ENCODE data around the gene EPN1. TPM values are rescaled to one million over a fixed set of nuclear protein-coding genes. Genes with fewer than 3 reads are reported as not detected.
"Not testable (repeated sequence)": the region's sequence is repeated elsewhere in the genome, so short reads cannot be mapped to it uniquely, and the experiment has no call there.

EPN1 gene
- total RNA-seq, 3 donors from 2014 or later, result 22.2 to 47.2 (median 27.5) TPM

GRCh38 chr19:55738302-55738701 is 63.3 kb downstream of the EPN1 start, which contains the start of gene NLRP9:
Gene NLRP9 (minus strand): TSS chr19:55738402. CDS start chr19:55738374, 28 bp downstream.
- H3K9me3 ChIP-seq, result no peaks in the 10 kb centered on the region
- H3K4me3 ChIP-seq, result no peak within 1 kb of the TSS
- no peaks in the 10 kb centered on the region for H3K4me1 ChIP-seq
- TF ChIP-seq POLR2AphosphoS5 (IDR thresholded peaks at IDR 0.05) (no peak), POLR2A (IDR thresholded peaks at IDR 0.05) (no peak), CTCF (IDR thresholded peaks at IDR 0.05) (no peak)
- no peak within 1 kb of the TSS for H3K27ac ChIP-seq
- DNase-seq (ENCODE audit: low spot score in 2 of 2), result no peak
- no peaks in the 10 kb centered on the region for H3K27me3 ChIP-seq
- intact Hi-C loops (cut with DNase I; ENCODE audit: low total_unique reads), result no loop called here
- no peaks in the 10 kb centered on the region for H3K36me3 ChIP-seq

- no peaks in the 10 kb centered on the region for H3K4me1 ChIP-seq
- TF ChIP-seq POLR2A (IDR thresholded peaks at IDR 0.05) (no peak), CTCF (IDR thresholded peaks at IDR 0.05) (no peak), POLR2AphosphoS5 (IDR thresholded peaks at IDR 0.05) (no peak)
- DNase-seq (ENCODE audit: low spot score in 2 of 2), result no peak
These were observed 75.7 kb downstream of the EPN1 start for GRCh38 chr19:55750715-55751114.

GRCh38 chr19:55753401-55753800 is 78.4 kb downstream of the EPN1 start:
- Histone ChIP-seq H3K4me3 (no peak overlapping the region), H3K27ac (no peak overlapping the region), H3K4me1 (no peaks in the 10 kb centered on the region), H3K27me3 (peaks cover 0 to 4% of the 10 kb centered on the region in 2 donors), H3K36me3 (no peaks in the 10 kb centered on the region), H3K9me3 (no peaks in the 10 kb centered on the region)
- TF ChIP-seq POLR2A (IDR thresholded peaks at IDR 0.05) (no peak), POLR2AphosphoS5 (IDR thresholded peaks at IDR 0.05) (no peak), CTCF (IDR thresholded peaks at IDR 0.05) (no peak)
- DNase-seq (ENCODE audit: low spot score in 2 of 2), result no peak
- intact Hi-C loops (cut with DNase I; ENCODE audit: low total_unique reads), result no loop called here

More at GRCh38 chr19:55750715-55751114, 75.7 kb downstream of the EPN1 start:
- intact Hi-C loops (cut with DNase I; ENCODE audit: low total_unique reads), result no loop called here
- H3K36me3 ChIP-seq, result no peaks in the 10 kb centered on the region
- H3K27me3 ChIP-seq, result no peaks in the 10 kb centered on the region
- no peak overlapping the region for H3K27ac ChIP-seq
- no peaks in the 10 kb centered on the region for H3K9me3 ChIP-seq
- H3K4me3 ChIP-seq, result no peak overlapping the region

- H3K36me3 ChIP-seq; intact Hi-C loops (cut with DNase I; ENCODE audit: low total_unique reads); H3K9me3 ChIP-seq; H3K27me3 ChIP-seq; H3K27ac ChIP-seq; DNase-seq (ENCODE audit: low spot score in 2 of 2); H3K4me3 ChIP-seq; H3K4me1 ChIP-seq: not testable (repeated sequence)
These were observed 81.8 kb downstream of the EPN1 start for GRCh38 chr19:55756808-55757207.

GRCh38 chr19:55758797-55759196 is 83.8 kb downstream of the EPN1 start, which contains the start of gene RFPL4A:
Gene RFPL4A (plus strand): TSS chr19:55759097. CDS start chr19:55761801, 2,704 bp downstream.
- H3K27me3 ChIP-seq; intact Hi-C loops (cut with DNase I; ENCODE audit: low total_unique reads); H3K4me1 ChIP-seq; H3K36me3 ChIP-seq; H3K9me3 ChIP-seq; H3K27ac ChIP-seq; H3K4me3 ChIP-seq; DNase-seq (ENCODE audit: low spot score in 2 of 2): not testable (repeated sequence)

Other genes starting within 250 kb of the EPN1 start
- under 1 TPM in 1 of 3 donors, not detected in 2; 0.29 TPM for gene SHISA7, start 231.9 kb upstream of the EPN1 start, total RNA-seq
- gene ISOC2, start 213.6 kb upstream of the EPN1 start, total RNA-seq, result 10 to 100 TPM; 42.7 to 71.5 (median 57.0) TPM
- gene C19orf85, start 210.5 kb upstream of the EPN1 start, total RNA-seq, result not detected
- gene ZNF628, start 198.6 kb upstream of the EPN1 start, total RNA-seq, result 1 to 10 TPM; 2.1 to 4.4 (median 4.3) TPM
- 10 to 100 TPM in 2 of 3 donors, 1 to 10 TPM in 1; 1.9 to 11.3 (median 10.8) TPM for gene NAT14, start 190.0 kb upstream of the EPN1 start, total RNA-seq
- 1 to 10 TPM; 3.6 to 7.2 (median 3.8) TPM for gene SSC5D, start 186.8 kb upstream of the EPN1 start, total RNA-seq
- not detected for gene SBK2, start 138.1 kb upstream of the EPN1 start, total RNA-seq
- gene SBK3, start 129.7 kb upstream of the EPN1 start, total RNA-seq, result 1 to 10 TPM in 1 of 3 donors, not detected in 2; 1.3 TPM
- gene ZNF579, start 94.4 kb upstream of the EPN1 start, total RNA-seq, result 1 to 10 TPM; 1.6 to 2.3 (median 1.6) TPM
- 1 to 10 TPM; 3.7 to 7.5 (median 6.1) TPM for gene FIZ1, start 75.7 kb upstream of the EPN1 start, total RNA-seq
- 10 to 100 TPM; 22.3 to 25.6 (median 25.4) TPM for gene ZNF524, start 74.9 kb upstream of the EPN1 start, total RNA-seq
- gene ZNF865, start 69.6 kb upstream of the EPN1 start, total RNA-seq, result 1 to 10 TPM; 3.2 to 5.0 (median 3.9) TPM
- 1 to 10 TPM; 2.6 to 6.7 (median 4.9) TPM for gene ZNF784, start 50.7 kb upstream of the EPN1 start, total RNA-seq
- 10 to 100 TPM; 21.0 to 24.3 (median 22.4) TPM for gene ZNF580, start 34.2 kb upstream of the EPN1 start, total RNA-seq
- 10 to 100 TPM; 10.7 to 16.8 (median 16.7) TPM for gene ZNF581, start 31.6 kb upstream of the EPN1 start, total RNA-seq
- 10 to 100 TPM in 2 of 3 donors, 1 to 10 TPM in 1; 7.9 to 10.5 (median 10.2) TPM for gene CCDC106, start 27.0 kb upstream of the EPN1 start, total RNA-seq
- 10 to 100 TPM; 82.5 to 93.4 (median 85.3) TPM for gene U2AF2, start 20.2 kb upstream of the EPN1 start, total RNA-seq
- gene NLRP9, start 63.2 kb downstream of the EPN1 start, total RNA-seq, result not detected
- gene RFPL4A, start 83.9 kb downstream of the EPN1 start, total RNA-seq, result not detected
- not detected for gene RFPL4AL1, start 93.9 kb downstream of the EPN1 start, total RNA-seq
- gene NLRP11, start 156.8 kb downstream of the EPN1 start, total RNA-seq, result under 1 TPM in 1 of 3 donors, not detected in 2; 0.33 TPM
- gene NLRP4, start 161.3 kb downstream of the EPN1 start, total RNA-seq, result not detected